ENCODE data around the gene PRPF38A. TPM values are rescaled to one million over a fixed set of nuclear protein-coding genes. Genes with fewer than 3 reads are reported as not detected.

Gene PRPF38A
- total RNA-seq, 1 experiment from 2014 or later, result 89.9 TPM

- H3K4me1 ChIP-seq (ENCODE audit: insufficient read depth, low read length), result no peaks in the 10 kb centered on the region
- H3T11ph ChIP-seq (ENCODE audit: low read length), result no peak overlapping the region
- Mint-ChIP-seq H3K27me3 (ENCODE audit: low read depth) (no peaks in the 10 kb centered on the region), H3K27ac (peak overlapping the region in 2 of 3 experiments; percentile 48 to 92; a peak in 4 of 7 replicates), H3K36me3 (ENCODE audit: insufficient read depth in 1 of 3, low read depth in 3 of 3) (peaks cover 4 to 33% (median 20%) of the 10 kb centered on the region in 3 experiments; a peak in 6 of 7 replicates), H3K4me3 (peak overlapping the region; percentile 89 to 91), H3K9me3 (no peaks in the 10 kb centered on the region), H3K4me1 (peaks cover 28 to 29% of the 10 kb centered on the region in 2 experiments)
- no peak overlapping the region for H3K18ac ChIP-seq (ENCODE audit: insufficient read length, low read depth, low read length)
- no peak overlapping the region for H2AK5ac ChIP-seq (ENCODE audit: insufficient read length, low read length)
- H4K8ac ChIP-seq (replicated peaks; ENCODE audit: insufficient read length, low read depth, low read length), result no peak overlapping the region
- no peak overlapping the region for H3K23ac ChIP-seq (ENCODE audit: insufficient read length, low read depth, low read length)
- H3K27ac ChIP-seq (ENCODE audit: insufficient read length, low read depth, low read length), result no peak overlapping the region
- H4K20me1 ChIP-seq (ENCODE audit: control insufficient read depth, insufficient read depth, insufficient read length), result no peaks in the 10 kb centered on the region
- H2BK20ac ChIP-seq (ENCODE audit: low read depth, low read length, poor library complexity, severe bottlenecking), result no peak overlapping the region
- H2BK120ac ChIP-seq (ENCODE audit: low read depth, low read length, poor library complexity, severe bottlenecking), result no peak overlapping the region
- H3K56ac ChIP-seq (ENCODE audit: insufficient read length, low read depth, low read length), result no peak overlapping the region
- DNase-seq, result no peak
- H3K4ac ChIP-seq (ENCODE audit: low read depth, low read length), result no peak overlapping the region
- H2AFZ ChIP-seq (ENCODE audit: low read length), result no peak overlapping the region
- H2BK5ac ChIP-seq (ENCODE audit: insufficient read length, low read length), result no peak overlapping the region
- H3K9ac ChIP-seq (ENCODE audit: extremely low read depth, insufficient read length, low read length), result no peak overlapping the region
- H3K79me1 ChIP-seq (ENCODE audit: insufficient read depth, low read depth, low read length, poor library complexity, severe bottlenecking), result no peaks in the 10 kb centered on the region
- H4K91ac ChIP-seq (ENCODE audit: insufficient read length, low read depth, low read length), result no peak overlapping the region
- no peak overlapping the region for H2BK15ac ChIP-seq (ENCODE audit: low read depth, low read length)
- H3K14ac ChIP-seq (ENCODE audit: insufficient read depth, low read length), result no peak overlapping the region
- H3K4me2 ChIP-seq (ENCODE audit: insufficient read depth, insufficient read length, low read length), result peak overlapping the region; percentile 57
- TF ChIP-seq CTCF (conservative IDR thresholded peaks at IDR 0.05), result no peak
- no CpG with 5 or more reads among the region's 8 CpGs for WGBS (ENCODE audit: extremely low coverage, insufficient read length, low lambda C conversion rate)
- no peaks in the 10 kb centered on the region for H3K79me2 ChIP-seq (ENCODE audit: insufficient read depth, low read length)
- H3K27me3 ChIP-seq (ENCODE audit: insufficient read depth, low read length), result no peaks in the 10 kb centered on the region
- H3K23me2 ChIP-seq (ENCODE audit: insufficient read length, low read depth, low read length, poor library complexity, severe bottlenecking), result peaks cover 5% of the 10 kb centered on the region
- H4K5ac ChIP-seq (ENCODE audit: insufficient read length, low read depth, low read length), result no peak overlapping the region
- H3K9me3 ChIP-seq (ENCODE audit: control insufficient read depth, low read depth, low read length), result no peaks in the 10 kb centered on the region
- no peak overlapping the region for H2BK12ac ChIP-seq (ENCODE audit: insufficient read length, low read depth, low read length)
Measured at GRCh38 chr1:52366517-52366827, 37.9 kb upstream of the PRPF38A start.
